Measurements from ENCODE around the gene TBC1D13.

- TF ChIP-seq EZH2 (IDR thresholded peaks at IDR 0.05; ENCODE audit: insufficient read depth, low read length) (no peak), CTCF (IDR thresholded peaks at IDR 0.05; ENCODE audit: insufficient read depth, low read depth, low read length) (no peak)
These were observed 1.6 kb upstream of the TBC1D13 start for GRCh38 chr9:128785427-128785826.
